NCI-H226 (cell line): Measurements from ENCODE around the gene NINJ1.

Experiments used
- DNase-seq: peaks from one replicate; pipeline ENCODE4 v3.0.0-alpha.2; 2015

NINJ1 gene

GRCh38 chr9:93099551-93100275 is 34.3 kb downstream of the NINJ1 start:
- DNase-seq, result no peak

GRCh38 chr9:93098236-93098946 is 35.7 kb downstream of the NINJ1 start:
- peak; percentile 96 for DNase-seq

GRCh38 chr9:93097511-93098201 is 36.4 kb downstream of the NINJ1 start:
- DNase-seq, result no peak

DNA sequence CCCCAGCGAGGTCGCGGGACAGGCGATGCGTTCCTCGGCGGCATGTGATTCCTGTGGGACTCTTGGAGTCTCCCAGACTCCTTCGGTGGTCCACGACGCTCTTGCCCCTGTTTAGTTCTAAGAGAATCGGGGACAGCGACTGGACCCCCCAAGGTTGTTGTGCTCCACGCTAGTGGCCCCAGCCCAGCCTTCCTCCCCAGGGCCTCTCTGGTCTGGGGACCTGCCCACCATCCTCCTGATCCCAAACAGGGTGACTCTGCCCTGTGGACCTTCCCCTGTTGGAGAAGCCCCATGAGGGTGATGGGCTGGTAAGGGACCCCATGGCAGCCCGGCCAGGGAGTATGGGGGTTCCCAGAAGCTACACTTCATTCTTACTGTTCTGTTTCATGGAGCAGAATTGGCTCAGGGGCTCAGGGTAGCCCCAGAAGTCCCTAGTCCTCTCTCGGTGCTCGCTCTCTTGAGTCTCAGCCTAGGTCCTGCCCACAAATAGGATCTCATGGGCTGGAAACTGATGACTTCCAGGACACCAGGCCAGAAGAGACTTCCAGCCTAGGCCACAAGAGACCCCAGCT is 37.2 kb downstream of the NINJ1 start:
- DNase-seq, result no peak

GRCh38 chr9:93096131-93096802 is 37.8 kb downstream of the NINJ1 start, which contains the start of gene CARD19:
CARD19 (plus strand) TSS chr9:93096217; CDS start chr9:93096346, 129 bp downstream.
- DNase-seq, result no peak

- peak; percentile 94 for DNase-seq
Observed at GRCh38 chr9:93095205-93096130, 38.6 kb downstream of the NINJ1 start.

- no peak for DNase-seq
Observed at GRCh38 chr9:93094658-93095204, 39.3 kb downstream of the NINJ1 start.

DNA sequence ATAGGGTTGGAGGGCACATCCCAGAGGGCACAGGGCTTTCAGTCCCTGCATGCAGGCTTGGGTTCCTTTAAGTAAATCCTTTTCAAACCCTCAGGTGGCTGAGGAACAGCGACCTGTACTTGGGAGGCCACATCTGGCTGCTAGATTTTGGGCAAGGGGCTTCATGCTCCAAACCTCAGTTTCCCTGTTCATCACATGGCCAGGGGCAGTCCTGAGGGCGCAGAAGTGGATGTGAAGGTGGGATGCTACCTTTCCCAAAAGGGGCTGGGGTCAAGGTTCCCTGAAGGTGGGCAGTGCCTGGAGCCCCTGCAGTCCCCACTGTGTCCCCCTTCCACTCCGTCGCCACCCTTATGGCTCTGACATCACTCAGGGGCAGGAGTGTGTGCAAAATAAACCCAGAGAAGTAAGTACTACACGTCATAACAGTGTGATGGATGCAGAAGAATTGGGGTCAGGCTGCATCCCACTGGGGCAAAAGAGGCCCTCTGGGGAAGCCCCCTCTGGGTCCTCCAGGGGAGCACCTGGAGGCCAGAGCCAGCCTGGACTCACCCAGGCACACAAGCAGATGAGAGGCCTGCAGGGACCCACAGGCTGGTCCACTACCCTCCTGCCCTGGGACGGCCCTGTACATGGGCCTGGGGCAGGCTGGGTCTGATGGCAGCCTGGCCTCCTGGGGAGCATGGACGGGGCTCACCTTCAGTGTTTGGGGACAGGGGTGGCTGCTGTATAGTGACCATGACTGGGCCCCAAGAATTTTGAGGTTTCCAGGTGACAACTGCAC is 40.0 kb downstream of the NINJ1 start:
- DNase-seq, result no peak

- no peak for DNase-seq
Observed at GRCh38 chr9:93093127-93093876, 40.7 kb downstream of the NINJ1 start.

DNA sequence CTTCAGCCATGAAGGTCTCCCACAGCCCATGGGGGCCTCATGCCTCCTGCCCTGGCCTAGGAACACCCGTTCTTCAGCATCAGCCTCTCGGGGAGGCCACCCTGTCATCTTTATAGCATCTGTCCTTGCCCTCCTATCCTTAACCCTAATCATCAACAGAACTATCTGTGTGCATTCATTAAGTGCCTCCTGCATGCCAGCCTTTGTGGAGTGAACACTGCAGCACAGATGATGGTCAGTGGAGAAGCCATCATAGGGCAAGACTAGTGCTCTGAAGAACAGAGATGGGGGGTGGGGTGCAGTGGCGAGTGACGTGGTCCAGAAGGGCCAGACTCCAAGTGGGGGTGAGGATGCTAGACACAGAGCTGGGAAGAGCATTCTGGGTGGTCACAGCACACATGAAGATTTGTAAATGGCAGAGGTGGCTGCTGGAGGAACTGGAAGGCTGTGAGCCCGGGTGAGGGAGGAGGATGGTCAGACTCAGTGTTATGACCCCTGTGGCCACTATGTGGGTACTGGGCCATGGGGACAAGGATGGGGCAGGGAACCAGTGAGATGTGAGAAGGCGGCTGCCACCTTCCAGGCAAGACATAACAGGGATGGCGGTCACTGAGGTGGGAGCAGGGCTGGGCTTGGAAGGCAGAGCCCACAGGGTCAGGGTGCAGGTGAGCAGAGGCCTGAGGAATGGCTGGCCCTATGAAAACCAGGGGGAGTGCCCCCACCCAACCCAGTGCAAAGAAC is 41.6 kb downstream of the NINJ1 start:
- DNase-seq, result no peak

- peak; percentile 87 for DNase-seq
Observed at GRCh38 chr9:93091453-93092081, 42.5 kb downstream of the NINJ1 start.

GRCh38 chr9:93091056-93091452 is 43.0 kb downstream of the NINJ1 start:
- DNase-seq, result no peak

DNA sequence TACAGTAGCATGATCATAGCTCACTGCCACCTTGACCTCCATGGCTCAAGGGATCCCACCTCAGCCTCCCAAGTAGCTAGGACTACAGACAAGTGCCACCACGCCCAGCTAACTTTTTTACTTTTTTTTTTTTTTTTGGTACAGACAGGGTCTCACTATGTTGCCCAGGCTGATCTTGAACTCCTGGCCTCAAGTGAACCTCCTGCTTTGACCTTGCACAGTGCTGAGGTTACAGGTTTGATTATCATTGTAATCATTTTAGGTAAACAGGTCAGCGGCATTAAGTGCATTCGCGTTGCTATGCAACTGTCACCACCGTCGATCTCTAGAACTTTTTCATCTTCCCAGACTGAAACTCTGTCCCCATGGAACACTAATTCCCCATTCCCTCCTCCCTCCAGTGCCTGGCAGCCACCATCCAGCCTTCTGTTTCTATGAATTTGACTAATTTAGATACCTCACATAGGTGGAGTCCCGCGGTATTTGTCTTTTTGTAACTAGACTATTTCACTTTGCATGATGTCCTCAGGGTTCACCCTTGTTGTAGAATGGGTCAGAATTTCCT is 43.9 kb downstream of the NINJ1 start:
- DNase-seq, result no peak

GRCh38 chr9:93089481-93089991 is 44.5 kb downstream of the NINJ1 start:
- DNase-seq, result no peak

GRCh38 chr9:93089024-93089423 is 45.0 kb downstream of the NINJ1 start:
- no peak for DNase-seq

DNA sequence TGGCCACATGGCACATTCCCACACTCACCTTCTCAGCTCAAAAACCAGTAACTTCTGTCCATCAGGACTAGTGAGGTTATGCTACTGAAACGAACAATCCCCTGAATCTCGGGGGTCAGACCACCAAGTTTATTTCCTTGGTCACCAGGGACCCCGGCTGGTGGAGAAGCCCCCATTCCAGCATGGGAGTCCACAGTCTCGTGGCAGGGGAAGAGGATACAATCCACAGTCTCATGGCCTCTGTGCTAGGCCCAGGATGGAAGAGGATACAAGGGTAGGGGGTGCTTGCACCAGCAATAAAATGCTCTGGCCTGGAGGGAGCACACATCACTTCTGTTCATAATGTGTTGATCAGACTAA is 45.4 kb downstream of the NINJ1 start:
- no peak for DNase-seq

- no peak for DNase-seq
Observed at GRCh38 chr9:93087971-93088655, 45.9 kb downstream of the NINJ1 start.
